ENCODE results near the gene NDUFAF7. TPM values are rescaled to one million over a fixed set of nuclear protein-coding genes. Genes with fewer than 3 reads are reported as not detected.

NDUFAF7 gene
- total and polyA plus RNA-seq, 2 of the 13 experiments (the other 11 are each of a cell fraction or from before 2014, with no cell fraction given) = 27.0 to 40.8 TPM

- Histone ChIP-seq H3K4me2 (ENCODE audit: low read depth, low read length) (no peak overlapping the region), H3K79me2 (ENCODE audit: insufficient read depth, low read length) (peaks cover 55% of the 10 kb centered on the region), H3K4me1 (ENCODE audit: insufficient read depth, low read length) (peaks cover 24% of the 10 kb centered on the region), H3K27me3 (ENCODE audit: control insufficient read depth in 1 of 2, insufficient read depth in 2 of 2, low read length in 2 of 2) (no peaks in the 10 kb centered on the region; a peak in 1 of 5 replicates), H3K9me3 (ENCODE audit: low read length) (peaks cover 6% of the 10 kb centered on the region; the same call in 1 of the 2 replicates), H2AFZ (ENCODE audit: low read length) (no peak overlapping the region), H3K4me3 (replicated peaks in 1 of 3; ENCODE audit: insufficient read depth in 1 of 3, low read depth in 2 of 3, low read length in 3 of 3) (no peak overlapping the region), H4K20me1 (ENCODE audit: insufficient read depth, low read length) (peaks cover 4% of the 10 kb centered on the region), H3K36me3 (replicated peaks in 1 of 2; ENCODE audit: control insufficient read depth in 1 of 2, insufficient read depth in 2 of 2, low read length in 2 of 2) (peaks cover 9 to 59% of the 10 kb centered on the region in 2 experiments), H3K9ac (ENCODE audit: insufficient read depth, low read depth, low read length) (no peak overlapping the region), H3K27ac (ENCODE audit: extremely low read length, insufficient read depth, low read length) (no peak overlapping the region)
- WGBS (ENCODE audit: low lambda C conversion rate) = 94% methylated on average over 1 of the region's 1 CpG
- no TSS peak for BruUV-seq (replicated peaks)
- CTCF ChIA-PET (ENCODE audit: low intra/inter-chr PET ratio, low total read pairs) = no interaction called here
- FAIRE-seq (no peak), ATAC-seq (no peak), DNase-seq (ENCODE audit: low spot score) (no peak)
- intact Hi-C loops (cut with micrococcal nuclease; ENCODE audit: unreplicated experiment) (no loop called here), in situ Hi-C loops (cut with HindIII; ENCODE audit: extremely low pct_ligation_motif_present, low pct_unique_long_range_greater_than_20kb) (no loop called here)
- POLR2A ChIA-PET = interaction anchor here (0.9 kb wide), 1 partner anchor 12 kb away, joined by 3 read pairs; no protein-coding TSS in a partner anchor
- TF ChIP-seq ZNF577 (CRISPR knock-in tag; IDR thresholded peaks at IDR 0.05; ENCODE audit: borderline replicate concordance, low read depth) (no peak), RBFOX2 (IDR thresholded peaks at IDR 0.05; ENCODE audit: low read depth, low read length) (0 out of 2 replicates have a peak, but pooled peaks have one; percentile 34)
Observed at GRCh38 chr2:37201766-37202165, 29.7 kb upstream of the NDUFAF7 start.

- TF ChIP-seq RBFOX2 (IDR thresholded peaks at IDR 0.05; ENCODE audit: low read depth, low read length) (0 out of 2 replicates have a peak, but pooled peaks have one; percentile 8), POLR2A (IDR thresholded peaks at IDR 0.05; ENCODE audit: insufficient read depth in 1 of 2, low read depth in 2 of 2, low read length in 2 of 2) (no peak)
- DNase-seq (ENCODE audit: low spot score) (no peak), ATAC-seq (no peak), FAIRE-seq (no peak)
- Histone ChIP-seq H3K9ac (ENCODE audit: insufficient read depth, low read depth, low read length) (no peak overlapping the region), H4K20me1 (ENCODE audit: insufficient read depth, low read length) (peaks cover 4% of the 10 kb centered on the region; the same call in 1 of the 2 replicates), H2AFZ (ENCODE audit: low read length) (no peak overlapping the region), H3K4me3 (replicated peaks in 1 of 3; ENCODE audit: insufficient read depth in 1 of 3, low read depth in 2 of 3, low read length in 3 of 3) (no peak overlapping the region), H3K27me3 (ENCODE audit: control insufficient read depth in 1 of 2, insufficient read depth in 2 of 2, low read length in 2 of 2) (no peaks in the 10 kb centered on the region), H3K79me2 (ENCODE audit: insufficient read depth, low read length) (peaks cover 54% of the 10 kb centered on the region), H3K27ac (ENCODE audit: extremely low read length, insufficient read depth, low read length) (no peak overlapping the region), H3K9me3 (ENCODE audit: low read length) (peaks cover 18% of the 10 kb centered on the region; the same call in 1 of the 2 replicates), H3K4me2 (ENCODE audit: low read depth, low read length) (no peak overlapping the region), H3K4me1 (ENCODE audit: insufficient read depth, low read length) (peaks cover 9% of the 10 kb centered on the region), H3K36me3 (replicated peaks in 1 of 2; ENCODE audit: control insufficient read depth in 1 of 2, insufficient read depth in 2 of 2, low read length in 2 of 2) (peaks cover 9 to 76% of the 10 kb centered on the region in 2 experiments)
- intact Hi-C loops (cut with micrococcal nuclease; ENCODE audit: unreplicated experiment) (no loop called here), in situ Hi-C loops (cut with HindIII; ENCODE audit: extremely low pct_ligation_motif_present, low pct_unique_long_range_greater_than_20kb) (no loop called here)
- ChIA-PET CTCF (ENCODE audit: low intra/inter-chr PET ratio, low total read pairs) (no interaction called here), POLR2A (no interaction called here)
- BruUV-seq (replicated peaks) = no TSS peak
- WGBS (ENCODE audit: low lambda C conversion rate) = 94% methylated on average over 2 of the region's 2 CpGs
Observed at GRCh38 chr2:37203708-37204107, 27.8 kb upstream of the NDUFAF7 start.
